Measurements from ENCODE around the gene ELP2. TPM values are rescaled to one million over a fixed set of nuclear protein-coding genes. Genes with fewer than 3 reads are reported as not detected.

Gene ELP2
- total and polyA plus RNA-seq, 2 of the 8 experiments (the other 6 are each of a cell fraction or from before 2014, with no cell fraction given): 55.8 to 165 TPM

GRCh38 chr18:36189486-36189885 lies 59.8 kb downstream of the ELP2 start (continued):
- TF ChIP-seq BRCA1 (IDR thresholded peaks at IDR 0.05; ENCODE audit: low read depth, low read length): no peak
- no peak for TF ChIP-seq RBBP5 (IDR thresholded peaks at IDR 0.05; ENCODE audit: borderline replicate concordance, low read depth, low read length)
- TF ChIP-seq CTCF (IDR thresholded peaks at IDR 0.05; ENCODE audit: control extremely low read depth in 1 of 3, insufficient read depth in 1 of 3, low read depth in 1 of 3, low read length in 3 of 3): no peak
- no peak for TF ChIP-seq HDAC6 (IDR thresholded peaks at IDR 0.05; ENCODE audit: low read depth, low read length)
- no peak for TF ChIP-seq ZNF274 (IDR thresholded peaks at IDR 0.05; ENCODE audit: borderline replicate concordance, extremely low read depth, low read length)
